ENCODE data around the gene KCNN2.

DNA sequence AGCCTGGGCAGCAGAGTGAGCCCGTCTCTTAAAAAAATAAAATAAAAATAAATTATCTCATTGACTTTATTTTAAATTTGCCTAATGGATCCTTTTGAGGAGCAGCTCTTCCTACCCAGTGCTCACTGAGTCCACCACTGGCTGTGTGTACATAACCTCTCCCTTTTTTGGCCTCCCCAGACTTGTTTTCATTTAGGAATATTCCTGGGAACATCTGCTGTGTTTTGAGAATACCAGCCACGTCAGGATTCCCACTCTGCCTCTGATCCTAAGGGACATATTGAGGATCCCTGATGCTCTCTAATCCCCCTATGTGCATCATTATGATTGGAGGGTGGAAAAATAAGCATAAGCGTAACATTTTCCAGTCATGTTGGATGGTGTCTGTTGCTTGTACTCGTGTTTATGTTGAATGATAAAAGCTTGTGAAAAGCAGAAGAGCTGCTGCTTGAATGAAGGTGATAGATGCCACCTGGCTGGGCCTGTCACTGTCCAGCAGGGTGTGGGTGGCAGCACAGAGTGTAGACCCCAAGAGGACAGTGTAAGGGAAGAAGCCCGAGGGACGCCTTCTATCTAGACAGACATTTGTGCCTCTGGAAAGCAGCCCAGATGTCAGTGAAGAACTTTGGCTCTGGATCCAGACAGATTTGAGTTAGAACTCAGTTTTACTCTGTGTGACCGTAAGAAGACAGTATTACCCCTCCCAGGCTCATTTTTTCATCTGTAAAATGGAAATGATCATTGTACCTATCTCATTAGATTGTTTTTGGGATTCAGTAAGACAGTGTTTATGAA is 15.4 kb downstream of the KCNN2 start:
- TF ChIP-seq EZH2 (IDR thresholded peaks at IDR 0.05): no peak
- TF ChIP-seq POLR2AphosphoS5 (IDR thresholded peaks at IDR 0.05; ENCODE audit: borderline replicate concordance, low read depth, low read length): no peak
- TF ChIP-seq FOXP2 (optimal IDR thresholded peaks at IDR 0.05; ENCODE audit: control extremely low read depth, extremely low read length, insufficient read depth): no peak
